Right lobe of liver (tissue), 6 donors: Measurements from ENCODE around the gene FHDC1. TPM values are rescaled to one million over a fixed set of nuclear protein-coding genes. Genes with fewer than 3 reads are reported as not detected.
A peak's percentile ranks its signal among the peaks of the same experiment; 100 is the strongest.

Experiments
- ATAC-seq, 4 donors: fragments of 200-7000 bp; cut with Tn5 transposase; one replicate each; pipeline ENCODE4 v1.9.1; 2020; ENCODE audit warnings: mild to moderate bottlenecking in 4 of 4, moderate library complexity in 4 of 4
- DNase-seq, 3 donors: peaks; one replicate each; pipeline ENCODE4 v3.0.0-alpha.2; 2020
- H3K27ac ChIP-seq, 3 donors: fragments of 200-600 bp; one replicate each; pipeline ENCODE4 v1.8.0; 2022
- H3K27me3 ChIP-seq, 2 donors: fragments of 200-600 bp; one replicate each; pipeline ENCODE4 v1.8.0; 2022
- H3K36me3 ChIP-seq, 4 donors: fragments of 200-600 bp; sonication (generic) in 1 of 4; one replicate each; pipeline versions ENCODE4 v1.5.1 to v1.8.0; 2017 to 2022; ENCODE audit warnings: control low read depth in 1 of 4
- H3K4me1 ChIP-seq, 4 donors: fragments of 200-600 bp; sonication (generic) in 1 of 4; one replicate each; pipeline versions ENCODE4 v1.5.1 to v1.8.0; 2017 to 2022; ENCODE audit warnings: control low read depth in 1 of 4
- H3K4me3 ChIP-seq, 3 donors: fragments of 200-600 bp; one replicate each; pipeline ENCODE4 v1.8.0; 2022
- H3K9me3 ChIP-seq, 4 donors: fragments of 200-600 bp; sonication (generic) in 1 of 4; one replicate each; pipeline versions ENCODE4 v1.5.1 to v1.8.0; 2017 to 2022; ENCODE audit warnings: control low read depth in 1 of 4
- CTCF ChIP-seq, 4 donors: fragments of 200-600 bp in 3 of 4; fragments of 450-650 bp in 1 of 4; IDR thresholded peaks; one replicate each; pipeline versions ENCODE4 v1.5.1 to v1.8.0; 2016 to 2022; ENCODE audit warnings: antibody characterized with exemption in 4 of 4, mild to moderate bottlenecking in 2 of 4
- POLR2A ChIP-seq: fragments of 450-650 bp; IDR thresholded peaks from one replicate; pipeline ENCODE4 v1.6.1; 2017; ENCODE audit warnings: antibody characterized with exemption, mild to moderate bottlenecking
- WGBS: methylation state at CpG from one replicate; pipeline ENCODE4 v1.1.6; 2018; ENCODE audit warnings: low coverage, low lambda C conversion rate; ENCODE audit not compliant: insufficient coverage; ENCODE audit errors: missing lambda C conversion rate; 5-methylcytosine and 5-hydroxymethylcytosine counted together
- intact Hi-C, 2 donors: fragments of 100-400 bp; cut with DNase I; formaldehyde crosslinking; loops; one replicate each; pipeline versions ENCODE4 v1.11.2 to v1.14.1; 2022
- total RNA-seq, 6 experiments: library from RNA; depleted of rRNA in 2 of 6; stranded (reverse); fragments of >200 nt in 2 of 6; fragmentation: NEBNext Ultra II Directional in 3 of 6; extraction: Animal tissue kit (Norgen Biotek cat#: 25700) in 3 of 6; gene quantifications; one replicate each; pipeline versions ENCODE4 v1.1.0 to v1.2.4, GENCODE V29; 2016 to 2023
- donor health status: DM: no; HTN: yes; CAD: no.
- donor health status: DM: no; HTN: no; CAD: no.
- donor health status: DM: no; HTN: no; CAD: no.
- donor health status: DM: no; HTN: yes; CAD: no.
- donor health status: DM: no; HTN: yes; CAD: no.

Gene FHDC1
- total RNA-seq, 6 experiments from 2014 or later: 0.12 to 0.82 (median 0.15) TPM

GRCh38 chr4:152956147-152956546, 20.0 kb downstream of the FHDC1 start:
- WGBS: 85% methylated on average over 2 of the region's 2 CpGs
- no peak overlapping the region for H3K27ac ChIP-seq
- TF ChIP-seq POLR2A: no peak
- no peak for TF ChIP-seq CTCF (IDR thresholded peaks at IDR 0.05)
- no peaks in the 10 kb centered on the region for H3K9me3 ChIP-seq
- no peaks in the 10 kb centered on the region for H3K36me3 ChIP-seq
- H3K4me1 ChIP-seq: peaks cover 0 to 9% (median 2%) of the 10 kb centered on the region in 4 donors
- intact Hi-C loops: no loop called here
- H3K4me3 ChIP-seq: no peak overlapping the region
- no peak for ATAC-seq
- no peak for DNase-seq
- H3K27me3 ChIP-seq: no peaks in the 10 kb centered on the region

- TF ChIP-seq CTCF (IDR thresholded peaks at IDR 0.05): no peak
- no peak for TF ChIP-seq POLR2A
- ATAC-seq (peak; percentile 18 to 43 (median 34)), DNase-seq (no peak)
- Histone ChIP-seq H3K27ac (no peak overlapping the region), H3K4me3 (no peak overlapping the region), H3K4me1 (peaks cover 0 to 9% (median 2%) of the 10 kb centered on the region in 4 donors), H3K9me3 (no peaks in the 10 kb centered on the region), H3K27me3 (no peaks in the 10 kb centered on the region), H3K36me3 (no peaks in the 10 kb centered on the region)
- intact Hi-C loops: no loop called here
- 69% methylated on average over 5 of the region's 12 CpGs for WGBS
Measured at GRCh38 chr4:152956650-152957436, 20.7 kb downstream of the FHDC1 start.

GRCh38 chr4:152957437-152958171, 21.5 kb downstream of the FHDC1 start:
- no peaks in the 10 kb centered on the region for H3K36me3 ChIP-seq
- DNase-seq: peak; percentile 72 to 79 (median 78)
- TF ChIP-seq CTCF (IDR thresholded peaks at IDR 0.05): no peak
- TF ChIP-seq POLR2A: no peak
- 24% methylated on average over 9 of the region's 11 CpGs for WGBS
- H3K4me1 ChIP-seq: peaks cover 0 to 9% (median 2%) of the 10 kb centered on the region in 4 donors
- no peaks in the 10 kb centered on the region for H3K27me3 ChIP-seq
- intact Hi-C loops: no loop called here
- H3K9me3 ChIP-seq: no peaks in the 10 kb centered on the region
- H3K4me3 ChIP-seq: no peak overlapping the region
- ATAC-seq: peak; percentile 97 to 99 (median 98)
- no peak overlapping the region for H3K27ac ChIP-seq

- DNase-seq (no peak), ATAC-seq (no peak)
- 67% methylated on average over 2 of the region's 2 CpGs for WGBS
- Histone ChIP-seq H3K4me1 (peaks cover 0 to 9% (median 2%) of the 10 kb centered on the region in 4 donors), H3K36me3 (no peaks in the 10 kb centered on the region), H3K27me3 (no peaks in the 10 kb centered on the region), H3K9me3 (no peaks in the 10 kb centered on the region), H3K27ac (no peak overlapping the region), H3K4me3 (no peak overlapping the region)
- TF ChIP-seq CTCF (IDR thresholded peaks at IDR 0.05): no peak
- TF ChIP-seq POLR2A: no peak
- intact Hi-C loops: no loop called here
Measured at GRCh38 chr4:152959080-152959479, 23.0 kb downstream of the FHDC1 start.
